DOHH2 (cell line): ENCODE results near the gene TSPAN2.

Source experiments
- H3F3A ChIP-seq: fragments of 200-600 bp; sonication (generic), shearing (Covaris generic); 2 replicates; pipeline ENCODE4 v1.6.0; 2016; ENCODE audit warnings: antibody characterized with exemption, mild to moderate bottlenecking; ENCODE audit not compliant: control insufficient read depth, insufficient read depth
- H3K27ac ChIP-seq: fragments of 200-600 bp; sonication (generic); 2 replicates; pipeline ENCODE4 v1.5.1; 2014; ENCODE audit warnings: low read depth, mild to moderate bottlenecking, low read length, moderate library complexity
- H3K27me3 ChIP-seq: fragments of 200-600 bp; sonication (generic); 2 replicates; pipeline ENCODE4 v1.6.1; 2014; ENCODE audit warnings: mild to moderate bottlenecking, low read length, mixed read lengths; ENCODE audit not compliant: control insufficient read depth
- H3K36me3 ChIP-seq: fragments of 200-600 bp; sonication (generic); 2 replicates; pipeline ENCODE4 v1.6.1; 2014; ENCODE audit warnings: mild to moderate bottlenecking, low read length, moderate library complexity, mixed read lengths; ENCODE audit not compliant: control insufficient read depth
- H3K4me1 ChIP-seq: fragments of 200-600 bp; sonication (generic); 2 replicates; pipeline ENCODE4 v1.6.1; 2014; ENCODE audit warnings: mild to moderate bottlenecking, low read length, mixed read lengths; ENCODE audit not compliant: control insufficient read depth
- H3K4me2 ChIP-seq: fragments of 200-600 bp; sonication (generic); 2 replicates; pipeline ENCODE4 v1.6.0; 2014; ENCODE audit warnings: mild to moderate bottlenecking, low read length, moderate library complexity
- H3K4me3 ChIP-seq: fragments of 200-600 bp; sonication (generic); 2 replicates; pipeline ENCODE4 v1.5.1; 2014; ENCODE audit warnings: mild to moderate bottlenecking, low read length, mixed read lengths
- H3K79me2 ChIP-seq: fragments of 200-600 bp; sonication (generic); 2 replicates; pipeline ENCODE4 v1.6.1; 2014; ENCODE audit warnings: mild to moderate bottlenecking, low read length, mixed read lengths; ENCODE audit not compliant: control insufficient read depth
- H3K9me2 ChIP-seq: fragments of 200-600 bp; sonication (generic); replicated peaks from 2 replicates; pipeline ENCODE4 v1.6.1; 2014; ENCODE audit warnings: mild to moderate bottlenecking, low read length, mixed read lengths; ENCODE audit not compliant: control insufficient read depth
- H3K9me3 ChIP-seq: fragments of 200-600 bp; sonication (generic); 2 replicates; pipeline ENCODE4 v1.6.1; 2014; ENCODE audit warnings: antibody characterized with exemption, low read length, mixed read lengths; ENCODE audit not compliant: control insufficient read depth, insufficient read depth
- H4K20me1 ChIP-seq: fragments of 200-600 bp; sonication (generic); 2 replicates; pipeline ENCODE4 v1.6.0; 2014; ENCODE audit warnings: low read depth, mild to moderate bottlenecking, antibody characterized with exemption, low read length, moderate library complexity; ENCODE audit not compliant: control insufficient read depth, insufficient read depth
- CTCF ChIP-seq: fragments of 200-600 bp; sonication (generic); IDR thresholded peaks from one replicate; pipeline ENCODE4 v1.5.1; 2014; ENCODE audit warnings: antibody characterized with exemption, mild to moderate bottlenecking, low read depth, low read length; ENCODE audit not compliant: poor library complexity, severe bottlenecking
- EZH2phosphoT487 ChIP-seq: fragments of 200-600 bp; sonication (generic); IDR thresholded peaks from 2 replicates; pipeline ENCODE4 v1.6.1; 2017; ENCODE audit warnings: borderline replicate concordance, mild to moderate bottlenecking, antibody characterized with exemption, low read length, moderate library complexity, mixed read lengths

The TSPAN2 gene

DNA sequence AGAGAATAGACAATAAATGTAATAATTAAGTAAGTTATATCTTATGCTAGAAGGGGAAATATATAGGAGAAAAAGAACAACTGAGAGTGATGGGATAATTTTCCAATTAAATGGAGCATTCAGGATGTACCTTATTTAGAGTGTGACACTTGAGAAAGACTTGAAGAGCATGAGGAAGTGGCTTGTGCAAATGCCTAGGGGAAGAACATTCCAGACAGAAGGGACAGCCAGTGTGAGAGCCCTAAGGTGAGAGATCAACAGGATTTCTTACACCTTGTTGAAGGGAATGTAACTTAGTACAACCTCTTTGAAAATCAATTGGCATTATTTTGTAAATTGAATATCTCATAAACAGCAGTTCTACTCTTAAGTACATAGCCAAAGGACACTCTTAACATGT, 28.8 kb upstream of the TSPAN2 start:
- H3K9me2 ChIP-seq = no peaks in the 10 kb centered on the region
- peaks cover 8% of the 10 kb centered on the region; the same call in 1 of the 2 replicates for H3K9me3 ChIP-seq
- H3K4me2 ChIP-seq = no peak overlapping the region
- no peak overlapping the region for H3K4me3 ChIP-seq
- no peaks in the 10 kb centered on the region for H3K79me2 ChIP-seq
- TF ChIP-seq CTCF = no peak
- no peak for TF ChIP-seq EZH2phosphoT487
- H3F3A ChIP-seq = no peaks in the 10 kb centered on the region
- no peaks in the 10 kb centered on the region for H3K27me3 ChIP-seq
- no peaks in the 10 kb centered on the region for H3K4me1 ChIP-seq
- H4K20me1 ChIP-seq = no peaks in the 10 kb centered on the region
- no peaks in the 10 kb centered on the region for H3K36me3 ChIP-seq
- H3K27ac ChIP-seq = no peak overlapping the region

GRCh38 chr1:115117298-115117697, 28.0 kb upstream of the TSPAN2 start:
- Histone ChIP-seq H3K36me3 (no peaks in the 10 kb centered on the region), H4K20me1 (no peaks in the 10 kb centered on the region), H3K9me2 (no peaks in the 10 kb centered on the region), H3K79me2 (no peaks in the 10 kb centered on the region), H3K9me3 (peaks cover 8% of the 10 kb centered on the region; the same call in 1 of the 2 replicates), H3K27ac (no peak overlapping the region), H3K27me3 (no peaks in the 10 kb centered on the region), H3K4me1 (no peaks in the 10 kb centered on the region), H3K4me3 (no peak overlapping the region), H3K4me2 (no peak overlapping the region), H3F3A (no peaks in the 10 kb centered on the region)
- TF ChIP-seq CTCF = no peak
- no peak for TF ChIP-seq EZH2phosphoT487

DNA sequence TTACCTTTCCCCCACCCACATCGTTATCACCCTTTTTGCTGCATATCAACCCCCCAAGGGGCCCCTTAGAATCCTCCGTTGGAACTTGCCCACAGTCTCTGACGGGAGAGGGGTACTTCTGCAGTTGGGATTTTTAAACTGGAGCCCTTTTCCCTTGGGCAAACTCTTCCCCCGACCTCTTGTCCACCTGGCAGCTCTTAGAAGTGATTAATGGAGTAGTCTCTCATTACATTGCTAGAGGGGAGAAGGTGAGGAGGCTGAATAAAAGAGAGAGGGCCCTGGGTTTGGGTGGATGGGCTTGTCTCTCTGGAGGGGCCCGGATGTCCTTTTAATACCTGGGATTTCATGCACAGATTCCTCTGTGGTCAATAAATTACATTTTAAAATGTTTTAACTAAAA, 27.2 kb upstream of the TSPAN2 start:
- Histone ChIP-seq H3K4me2 (no peak overlapping the region), H4K20me1 (no peaks in the 10 kb centered on the region), H3F3A (no peaks in the 10 kb centered on the region), H3K36me3 (no peaks in the 10 kb centered on the region), H3K27me3 (no peaks in the 10 kb centered on the region), H3K9me2 (no peaks in the 10 kb centered on the region), H3K4me1 (no peaks in the 10 kb centered on the region), H3K79me2 (no peaks in the 10 kb centered on the region), H3K4me3 (no peak overlapping the region), H3K9me3 (0 out of 2 replicates have a peak, but pooled peaks cover 4% of the 10 kb centered on the region), H3K27ac (no peak overlapping the region)
- TF ChIP-seq CTCF (no peak), EZH2phosphoT487 (no peak)
